ENCODE data around the gene REN. TPM values are rescaled to one million over a fixed set of nuclear protein-coding genes. Genes with fewer than 3 reads are reported as not detected.

REN gene
- total and polyA plus RNA-seq, 2 of the 13 experiments (the other 11 are each of a cell fraction or from before 2014, with no cell fraction given) = not detected

DNA sequence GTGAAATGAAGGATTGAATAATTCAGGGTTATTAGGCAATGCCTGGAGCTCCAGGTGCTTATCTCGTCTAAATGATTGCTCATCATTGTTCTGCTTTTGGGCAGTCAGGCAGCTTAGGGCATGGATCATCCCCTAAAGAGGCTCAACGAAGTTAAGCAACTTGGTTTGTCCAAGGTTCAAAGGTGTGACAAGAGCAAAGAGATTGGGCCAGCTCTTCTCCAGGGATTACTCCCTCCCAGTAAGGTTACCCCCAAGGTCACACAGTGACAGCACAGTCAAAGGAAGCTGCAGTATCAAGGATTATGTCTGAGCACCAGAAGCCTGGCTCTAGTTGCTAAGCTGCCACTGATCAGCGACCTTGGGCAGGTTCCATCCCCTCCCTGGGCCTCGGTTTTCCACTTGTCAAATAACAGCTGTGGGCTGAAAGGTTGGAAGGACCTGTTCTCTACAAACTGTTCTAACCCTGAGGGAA is 21.1 kb downstream of the REN start (continued):
- TF ChIP-seq ZNF276 (CRISPR knock-in tag; IDR thresholded peaks at IDR 0.05; ENCODE audit: low read depth) (no peak), ZNF253 (CRISPR knock-in tag; IDR thresholded peaks at IDR 0.05; ENCODE audit: borderline replicate concordance) (no peak), ONECUT2 (CRISPR knock-in tag; IDR thresholded peaks at IDR 0.05) (no peak), SMAD9 (CRISPR knock-in tag; IDR thresholded peaks at IDR 0.05) (no peak), AGO1 (IDR thresholded peaks at IDR 0.05; ENCODE audit: low read depth, low read length, poor library complexity, severe bottlenecking) (no peak), TBP (CRISPR knock-in tag; IDR thresholded peaks at IDR 0.05) (no peak), SIN3A (IDR thresholded peaks at IDR 0.05; ENCODE audit: borderline replicate concordance, low read depth, low read length) (0 out of 2 replicates have a peak, but pooled peaks have one; percentile 55), BCL6 (CRISPR knock-in tag; IDR thresholded peaks at IDR 0.05) (peak; percentile 83), MEIS2 (CRISPR knock-in tag; IDR thresholded peaks at IDR 0.05) (no peak; the same call in 1 of the 2 replicates), NR1H2 (CRISPR knock-in tag; IDR thresholded peaks at IDR 0.05; ENCODE audit: borderline replicate concordance, low read depth) (no peak), CCAR2 (optimal IDR thresholded peaks at IDR 0.05; ENCODE audit: low read depth, low read length) (no peak), SCMH1 (CRISPR knock-in tag; IDR thresholded peaks at IDR 0.05; ENCODE audit: borderline replicate concordance) (no peak), ZNF562 (CRISPR knock-in tag; IDR thresholded peaks at IDR 0.05; ENCODE audit: borderline replicate concordance) (no peak), CEBPG (CRISPR knock-in tag; IDR thresholded peaks at IDR 0.05) (peak; percentile 98), RBM39 (IDR thresholded peaks at IDR 0.05; ENCODE audit: low read depth, low read length, poor library complexity, severe bottlenecking) (no peak), ISL2 (CRISPR knock-in tag; IDR thresholded peaks at IDR 0.05) (peak; percentile 49; the same call in 1 of the 2 replicates), TRIM24 (CRISPR knock-in tag; IDR thresholded peaks at IDR 0.05) (no peak), ZNF550 (CRISPR knock-in tag; IDR thresholded peaks at IDR 0.05; ENCODE audit: borderline replicate concordance) (no peak), HMG20A (CRISPR knock-in tag; IDR thresholded peaks at IDR 0.05; ENCODE audit: borderline replicate concordance) (peak; percentile 75; the same call in 1 of the 2 replicates), ZNF761 (CRISPR knock-in tag; conservative IDR thresholded peaks at IDR 0.05) (0 out of 2 replicates have a peak, but pooled peaks have one; percentile 55), ZNF772 (CRISPR knock-in tag; IDR thresholded peaks at IDR 0.05) (peak; percentile 78), ZNF224 (CRISPR knock-in tag; IDR thresholded peaks at IDR 0.05) (no peak), FOXP1 (IDR thresholded peaks at IDR 0.05) (no peak), FOXP1 (CRISPR knock-in tag; IDR thresholded peaks at IDR 0.05) (peak; percentile 75; the same call in 1 of the 2 replicates), SALL1 (CRISPR knock-in tag; IDR thresholded peaks at IDR 0.05) (peak; percentile 88), ZNF138 (CRISPR knock-in tag; IDR thresholded peaks at IDR 0.05; ENCODE audit: low read depth) (no peak), REXO4 (CRISPR knock-in tag; IDR thresholded peaks at IDR 0.05; ENCODE audit: borderline replicate concordance) (no peak), GATAD1 (CRISPR knock-in tag; IDR thresholded peaks at IDR 0.05) (peak; percentile 60), ZBTB43 (CRISPR knock-in tag; conservative IDR thresholded peaks at IDR 0.05) (no peak)
- TF ChIP-seq, protein P1, sequence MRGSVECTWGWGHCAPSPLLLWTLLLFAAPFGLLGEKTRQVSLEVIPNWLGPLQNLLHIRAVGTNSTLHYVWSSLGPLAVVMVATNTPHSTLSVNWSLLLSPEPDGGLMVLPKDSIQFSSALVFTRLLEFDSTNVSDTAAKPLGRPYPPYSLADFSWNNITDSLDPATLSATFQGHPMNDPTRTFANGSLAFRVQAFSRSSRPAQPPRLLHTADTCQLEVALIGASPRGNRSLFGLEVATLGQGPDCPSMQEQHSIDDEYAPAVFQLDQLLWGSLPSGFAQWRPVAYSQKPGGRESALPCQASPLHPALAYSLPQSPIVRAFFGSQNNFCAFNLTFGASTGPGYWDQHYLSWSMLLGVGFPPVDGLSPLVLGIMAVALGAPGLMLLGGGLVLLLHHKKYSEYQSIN (CRISPR knock-in tag; IDR thresholded peaks at IDR 0.05; ENCODE audit: borderline replicate concordance) = no peak

All from HepG2 (cell line).